ENCODE results near the gene MORN1. TPM values are rescaled to one million over a fixed set of nuclear protein-coding genes. Genes with fewer than 3 reads are reported as not detected.

Gene MORN1
- total and polyA plus RNA-seq, 12 donors = 1.2 to 7.6 (median 5.2) TPM

DNA sequence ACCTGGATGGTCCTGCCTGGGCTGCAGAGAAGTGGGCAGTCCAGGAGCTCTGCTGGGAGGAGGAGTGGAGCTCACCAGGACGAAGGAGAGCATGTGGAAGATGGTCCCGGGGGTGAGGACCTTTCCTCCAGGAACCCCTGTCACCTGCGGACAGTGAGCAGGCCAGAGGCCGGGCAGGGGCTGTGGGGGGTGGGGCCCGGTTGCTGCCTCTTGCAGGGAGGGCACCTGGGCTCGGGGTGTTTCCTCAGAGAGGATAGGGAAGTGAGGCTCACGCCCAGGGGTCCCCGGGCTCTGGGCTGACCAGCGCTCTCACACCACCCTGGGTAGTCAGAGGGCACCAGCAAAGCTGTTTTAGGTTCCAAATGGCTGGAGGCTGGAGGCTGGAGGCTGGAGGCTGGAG lies 43.7 kb upstream of the MORN1 start:
- ATAC-seq = no peak

DNA sequence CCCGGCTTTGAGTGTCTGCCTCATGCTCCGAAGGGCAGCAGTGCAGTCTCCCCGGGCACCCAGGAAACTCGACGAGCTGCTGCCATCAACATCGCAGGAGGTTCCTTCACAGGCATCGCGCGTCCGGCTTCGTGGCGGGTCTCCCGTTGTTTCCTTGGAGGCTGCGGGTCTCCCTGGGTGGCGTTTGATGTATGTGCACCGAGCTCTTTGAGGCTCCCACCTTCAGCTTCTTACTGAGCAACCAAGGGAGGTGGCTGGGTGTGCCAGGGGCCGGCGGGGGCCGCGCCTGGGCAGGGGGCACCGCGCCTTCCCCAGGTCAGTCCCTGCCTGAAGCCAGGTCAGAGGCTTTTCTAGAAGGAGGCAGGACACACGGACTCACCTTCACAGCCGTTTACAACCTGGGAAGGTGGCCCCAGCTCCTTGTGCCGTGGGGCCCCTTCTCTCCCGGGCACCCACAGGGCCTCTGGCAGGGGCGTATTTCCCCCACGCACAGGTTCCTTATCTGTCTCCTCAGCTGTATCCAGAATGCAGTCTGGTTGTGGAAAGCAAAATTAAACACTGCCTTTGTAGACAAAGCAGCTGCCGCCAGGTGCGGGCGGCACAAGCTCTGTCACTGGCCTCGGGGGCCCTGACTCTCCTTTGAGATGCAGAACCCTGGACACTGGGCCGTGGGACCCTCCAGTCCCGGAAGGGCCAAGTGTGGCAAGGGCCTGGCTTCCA lies 42.7 kb upstream of the MORN1 start:
- Histone ChIP-seq H3K4me3 (no peak overlapping the region), H3K27ac (no peak overlapping the region)
- intact Hi-C loops (cut with DNase I) = no loop called here

More for the DNA sequence above, 43.7 kb upstream of the MORN1 start:
- TF ChIP-seq, protein P1, sequence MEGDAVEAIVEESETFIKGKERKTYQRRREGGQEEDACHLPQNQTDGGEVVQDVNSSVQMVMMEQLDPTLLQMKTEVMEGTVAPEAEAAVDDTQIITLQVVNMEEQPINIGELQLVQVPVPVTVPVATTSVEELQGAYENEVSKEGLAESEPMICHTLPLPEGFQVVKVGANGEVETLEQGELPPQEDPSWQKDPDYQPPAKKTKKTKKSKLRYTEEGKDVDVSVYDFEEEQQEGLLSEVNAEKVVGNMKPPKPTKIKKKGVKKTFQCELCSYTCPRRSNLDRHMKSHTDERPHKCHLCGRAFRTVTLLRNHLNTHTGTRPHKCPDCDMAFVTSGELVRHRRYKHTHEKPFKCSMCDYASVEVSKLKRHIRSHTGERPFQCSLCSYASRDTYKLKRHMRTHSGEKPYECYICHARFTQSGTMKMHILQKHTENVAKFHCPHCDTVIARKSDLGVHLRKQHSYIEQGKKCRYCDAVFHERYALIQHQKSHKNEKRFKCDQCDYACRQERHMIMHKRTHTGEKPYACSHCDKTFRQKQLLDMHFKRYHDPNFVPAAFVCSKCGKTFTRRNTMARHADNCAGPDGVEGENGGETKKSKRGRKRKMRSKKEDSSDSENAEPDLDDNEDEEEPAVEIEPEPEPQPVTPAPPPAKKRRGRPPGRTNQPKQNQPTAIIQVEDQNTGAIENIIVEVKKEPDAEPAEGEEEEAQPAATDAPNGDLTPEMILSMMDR (IDR thresholded peaks at IDR 0.05) = no peak
- intact Hi-C loops (cut with DNase I) = no loop called here
- no peak overlapping the region for H3K4me3 ChIP-seq
- 68 to 70% methylated on average over 8 to 9 of the region's 9 CpGs for WGBS, 2 donors
- H3K27ac ChIP-seq = no peak overlapping the region
- DNase-seq = no peak
- H3K9me3 ChIP-seq = peaks cover 0 to 1% (median 0%) of the 10 kb centered on the region in 11 donors
- H3K4me1 ChIP-seq = no peaks in the 10 kb centered on the region
- H3K27me3 ChIP-seq = peaks cover 4 to 62% (median 40%) of the 10 kb centered on the region in 7 donors
- no peaks in the 10 kb centered on the region for H3K36me3 ChIP-seq

DNA sequence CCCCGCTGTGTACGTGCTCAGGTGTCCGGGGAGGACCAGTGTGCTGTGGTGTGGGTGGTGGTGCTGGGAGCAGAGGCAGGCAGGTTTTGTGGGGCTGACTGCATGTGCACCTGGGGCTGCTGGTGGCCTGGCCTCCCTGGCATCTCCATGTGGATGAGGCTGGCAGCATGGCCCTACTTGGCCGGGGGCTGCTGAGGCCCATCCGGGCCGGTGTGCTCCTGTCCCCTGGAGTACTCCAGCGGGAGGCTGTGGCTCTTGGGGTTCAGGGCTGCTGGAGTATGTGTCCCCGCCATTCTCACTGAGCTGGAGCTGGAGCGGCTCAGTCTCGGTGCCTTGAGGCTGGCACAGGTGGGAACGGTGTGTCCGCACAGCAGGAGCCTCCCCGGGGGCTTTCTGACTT lies 41.8 kb upstream of the MORN1 start:
- Histone ChIP-seq H3K27me3 (peaks cover 4 to 77% (median 55%) of the 10 kb centered on the region in 7 donors), H3K4me3 (no peak overlapping the region), H3K4me1 (no peaks in the 10 kb centered on the region), H3K36me3 (no peaks in the 10 kb centered on the region), H3K27ac (no peak overlapping the region), H3K9me3 (peaks cover 0 to 7% (median 0%) of the 10 kb centered on the region in 11 donors)
- DNase-seq = no peak
- intact Hi-C loops (cut with DNase I) = no loop called here
- TF ChIP-seq, protein P1 (IDR thresholded peaks at IDR 0.05) = no peak
- ATAC-seq = no peak
- 80% methylated on average over 13 of the region's 13 CpGs for WGBS, 2 donors

More for the DNA sequence above, 42.7 kb upstream of the MORN1 start:
- 74 to 76% methylated on average over 32 to 34 of the region's 34 CpGs for WGBS, 2 donors
- H3K4me1 ChIP-seq = no peaks in the 10 kb centered on the region
- no peak for ATAC-seq
- peaks cover 4 to 72% (median 46%) of the 10 kb centered on the region in 7 donors for H3K27me3 ChIP-seq
- no peak for DNase-seq
- peaks cover 0 to 7% (median 0%) of the 10 kb centered on the region in 11 donors for H3K9me3 ChIP-seq
- no peaks in the 10 kb centered on the region for H3K36me3 ChIP-seq
- TF ChIP-seq, protein P1 (IDR thresholded peaks at IDR 0.05) = no peak

DNA sequence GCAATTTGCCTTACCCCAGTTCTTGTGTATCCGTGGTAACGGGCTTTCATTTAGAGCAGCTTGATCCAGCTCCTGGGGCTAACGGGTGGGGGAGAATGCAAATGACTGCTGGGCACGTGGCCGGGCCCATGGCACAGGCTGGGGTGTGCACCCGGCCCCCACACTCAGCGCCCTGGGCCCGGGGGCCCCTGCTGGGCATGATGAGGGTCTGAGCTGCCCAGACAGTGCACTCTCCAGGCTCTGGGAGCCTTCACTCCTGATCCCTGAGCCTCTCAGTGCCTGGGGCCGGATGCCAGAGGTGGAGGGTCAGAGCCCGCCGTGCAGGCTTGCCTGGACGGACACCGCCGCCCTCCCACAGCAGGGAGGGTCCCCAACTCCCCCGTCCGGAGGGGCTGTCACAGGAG lies 41.1 kb upstream of the MORN1 start:
- Histone ChIP-seq H3K9me3 (peaks cover 0 to 7% (median 0%) of the 10 kb centered on the region in 11 donors), H3K27me3 (peaks cover 4 to 85% (median 63%) of the 10 kb centered on the region in 7 donors), H3K36me3 (no peaks in the 10 kb centered on the region), H3K4me3 (no peak overlapping the region), H3K4me1 (no peaks in the 10 kb centered on the region), H3K27ac (no peak overlapping the region)
- TF ChIP-seq, protein P1 (IDR thresholded peaks at IDR 0.05) = no peak
- ATAC-seq (no peak), DNase-seq (no peak)
- WGBS, 2 donors = 27 to 32% methylated on average over 16 of the region's 16 CpGs
- intact Hi-C loops (cut with DNase I) = no loop called here
